ENCODE data around the gene KLHL11.
"Not testable (repeated sequence)": the region's sequence is repeated elsewhere in the genome, so short reads cannot be mapped to it uniquely, and the experiment has no call there.

Gene KLHL11

DNA sequence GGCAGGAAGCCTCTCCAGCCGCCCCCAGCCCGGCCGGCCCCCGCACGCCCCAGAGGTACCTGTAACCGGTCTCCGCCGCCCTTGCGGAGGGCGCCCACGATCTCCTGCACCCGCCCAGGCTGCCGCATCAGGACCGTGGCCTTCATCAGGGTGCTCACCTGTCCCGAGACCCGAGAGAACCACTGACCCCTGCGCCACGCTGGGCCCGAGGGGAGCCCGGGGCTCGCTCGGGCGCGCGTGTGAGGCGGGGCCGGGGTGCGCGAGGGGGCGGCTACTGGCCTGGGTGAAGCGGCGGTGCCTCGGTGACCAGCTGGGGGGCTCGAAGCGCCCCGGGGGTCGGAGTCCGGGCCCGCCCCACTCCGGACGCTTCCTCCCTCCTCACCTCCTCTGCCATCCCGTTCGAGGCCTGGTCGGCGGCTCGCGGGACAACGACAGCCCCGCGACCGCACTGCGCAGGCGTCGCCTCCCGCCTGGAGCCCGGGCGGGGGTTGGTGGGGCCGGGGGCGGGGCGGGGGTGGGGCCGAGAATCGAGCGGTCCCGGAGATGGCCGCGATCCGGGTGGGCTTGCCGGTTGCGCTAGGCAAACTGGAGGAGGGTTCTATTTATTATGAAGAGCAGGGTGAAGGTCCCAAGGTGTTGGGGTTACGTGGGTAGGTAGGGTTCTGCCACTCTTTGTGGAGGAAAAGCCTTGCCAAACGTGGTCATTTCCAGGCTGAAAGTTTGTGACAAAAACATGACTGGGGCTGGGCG is 29.2 kb downstream of the KLHL11 start, which contains the start of gene NT5C3B:
Gene NT5C3B, minus strand, starts transcription at position 433 of the 750 bp plus-strand sequence. Its CDS starts 39 bp downstream, at position 394.
- peak; percentile 44 for DNase-seq

- no peak for DNase-seq
Observed at GRCh38 chr17:41835214-41835799, 29.9 kb downstream of the KLHL11 start.

GRCh38 chr17:41829961-41830360 is 35.3 kb downstream of the KLHL11 start:
- not testable (repeated sequence) for DNase-seq

- no peak for DNase-seq
Observed at GRCh38 chr17:41825175-41825845, 39.9 kb downstream of the KLHL11 start.

- no peak for DNase-seq
Observed at GRCh38 chr17:41824086-41824485, 41.1 kb downstream of the KLHL11 start.

DNA sequence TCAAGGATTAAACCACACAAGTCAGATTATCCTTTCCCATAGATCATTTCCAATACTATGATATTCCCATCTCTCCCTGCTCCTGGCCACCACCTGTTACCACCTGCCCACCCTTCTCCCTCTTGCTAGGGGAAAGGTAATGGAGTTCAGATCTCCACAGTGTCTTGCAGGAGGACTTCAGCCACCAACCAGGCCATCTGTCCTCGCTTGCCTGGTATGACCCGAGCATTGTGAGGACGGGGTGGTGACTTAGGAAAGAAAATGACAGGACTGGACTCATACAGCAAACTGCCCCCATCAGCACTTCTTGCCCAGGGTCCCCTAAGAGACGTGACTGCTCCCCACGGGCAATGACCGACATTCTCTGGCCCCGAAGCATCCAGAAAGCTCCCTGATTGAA is 41.6 kb downstream of the KLHL11 start:
- DNase-seq: no peak

- DNase-seq: no peak
Observed at GRCh38 chr17:41823141-41823524, 42.1 kb downstream of the KLHL11 start.

DNA sequence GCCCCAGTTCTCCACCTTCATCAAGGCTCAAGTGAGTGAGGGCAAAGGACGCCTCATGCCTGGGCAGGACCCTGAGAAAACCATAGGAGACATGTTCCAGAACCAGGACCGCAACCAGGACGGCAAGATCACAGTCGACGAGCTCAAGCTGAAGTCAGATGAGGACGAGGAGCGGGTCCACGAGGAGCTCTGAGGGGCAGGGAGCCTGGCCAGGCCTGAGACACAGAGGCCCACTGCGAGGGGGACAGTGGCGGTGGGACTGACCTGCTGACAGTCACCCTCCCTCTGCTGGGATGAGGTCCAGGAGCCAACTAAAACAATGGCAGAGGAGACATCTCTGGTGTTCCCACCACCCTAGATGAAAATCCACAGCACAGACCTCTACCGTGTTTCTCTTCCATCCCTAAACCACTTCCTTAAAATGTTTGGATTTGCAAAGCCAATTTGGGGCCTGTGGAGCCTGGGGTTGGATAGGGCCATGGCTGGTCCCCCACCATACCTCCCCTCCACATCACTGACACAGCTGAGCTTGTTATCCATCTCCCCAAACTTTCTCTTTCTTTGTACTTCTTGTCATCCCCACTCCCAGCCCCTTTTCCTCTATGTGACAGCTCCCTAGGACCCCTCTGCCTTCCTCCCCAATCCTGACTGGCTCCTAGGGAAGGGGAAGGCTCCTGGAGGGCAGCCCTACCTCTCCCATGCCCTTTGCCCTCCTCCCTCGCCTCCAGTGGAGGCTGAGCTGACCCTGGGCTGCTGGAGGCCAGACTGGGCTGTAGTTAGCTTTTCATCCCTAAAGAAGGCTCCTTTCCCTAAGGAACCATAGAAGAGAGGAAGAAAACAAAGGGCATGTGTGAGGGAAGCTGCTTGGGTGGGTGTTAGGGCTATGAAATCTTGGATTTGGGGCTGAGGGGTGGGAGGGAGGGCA is 42.7 kb downstream of the KLHL11 start:
- DNase-seq: no peak

DNA sequence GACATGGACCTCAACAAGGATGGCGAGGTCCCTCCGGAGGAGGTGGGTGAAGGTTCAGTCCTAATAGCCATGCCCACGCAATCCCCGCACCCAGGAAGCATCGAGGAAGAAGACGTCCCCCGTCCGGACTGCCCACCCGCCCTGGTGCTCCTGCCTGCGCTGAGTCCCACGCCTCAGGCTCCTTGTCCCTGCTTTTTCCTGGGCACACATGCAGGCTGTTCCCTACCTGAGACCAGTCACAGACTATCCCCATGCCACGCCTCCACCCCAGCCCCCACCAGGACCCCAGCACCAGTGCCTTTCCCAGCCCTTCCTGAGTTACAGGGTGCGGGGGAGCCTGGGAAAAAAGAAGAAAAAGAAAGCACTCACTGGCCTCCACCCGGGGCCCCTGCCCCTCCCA is 43.4 kb downstream of the KLHL11 start:
- DNase-seq: no peak

GRCh38 chr17:41818024-41818423 is 47.2 kb downstream of the KLHL11 start:
- DNase-seq: no peak

DNA sequence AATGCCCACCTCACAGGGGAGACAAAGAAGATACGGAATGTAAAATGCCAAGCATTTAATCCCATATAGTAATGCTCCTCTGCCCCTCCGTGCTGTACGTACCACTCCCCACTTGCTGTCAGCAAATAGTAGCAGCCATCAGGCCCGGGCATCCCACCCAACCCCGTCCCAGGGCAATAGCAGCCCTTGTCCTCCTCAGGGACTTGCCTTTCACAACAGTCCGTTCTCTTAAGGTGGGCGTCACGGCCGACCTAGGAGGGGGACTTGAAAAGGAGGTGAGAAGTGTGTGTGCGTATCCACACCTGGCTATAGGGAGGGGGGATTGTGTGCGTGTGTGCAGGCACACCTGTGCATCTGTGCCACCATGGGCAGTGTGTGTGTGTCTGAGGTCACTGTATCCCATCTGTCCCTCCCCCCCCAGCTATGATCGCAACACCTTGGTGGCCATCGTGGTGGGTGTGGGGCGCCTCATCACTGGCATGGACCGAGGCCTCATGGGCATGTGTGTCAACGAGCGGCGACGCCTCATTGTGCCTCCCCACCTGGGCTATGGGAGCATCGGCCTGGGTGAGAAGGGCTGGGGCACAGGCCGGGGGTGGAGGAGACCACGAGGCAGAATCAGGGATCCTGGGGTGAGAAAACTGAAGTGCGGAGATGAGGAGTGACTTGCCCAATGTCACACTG is 48.4 kb downstream of the KLHL11 start:
- DNase-seq: no peak

GRCh38 chr17:41814195-41814594 is 51.0 kb downstream of the KLHL11 start:
- no peak for DNase-seq

GRCh38 chr17:41813699-41814124 is 51.5 kb downstream of the KLHL11 start:
- DNase-seq: no peak

GRCh38 chr17:41813152-41813680 is 52.0 kb downstream of the KLHL11 start:
- DNase-seq: no peak

- no peak for DNase-seq
Observed at GRCh38 chr17:41812381-41813151, 52.7 kb downstream of the KLHL11 start, which contains the start of gene FKBP10. Gene FKBP10, plus strand, starts transcription at chr17:41813004. Its CDS starts 31 bp downstream, at chr17:41813035.

DNA sequence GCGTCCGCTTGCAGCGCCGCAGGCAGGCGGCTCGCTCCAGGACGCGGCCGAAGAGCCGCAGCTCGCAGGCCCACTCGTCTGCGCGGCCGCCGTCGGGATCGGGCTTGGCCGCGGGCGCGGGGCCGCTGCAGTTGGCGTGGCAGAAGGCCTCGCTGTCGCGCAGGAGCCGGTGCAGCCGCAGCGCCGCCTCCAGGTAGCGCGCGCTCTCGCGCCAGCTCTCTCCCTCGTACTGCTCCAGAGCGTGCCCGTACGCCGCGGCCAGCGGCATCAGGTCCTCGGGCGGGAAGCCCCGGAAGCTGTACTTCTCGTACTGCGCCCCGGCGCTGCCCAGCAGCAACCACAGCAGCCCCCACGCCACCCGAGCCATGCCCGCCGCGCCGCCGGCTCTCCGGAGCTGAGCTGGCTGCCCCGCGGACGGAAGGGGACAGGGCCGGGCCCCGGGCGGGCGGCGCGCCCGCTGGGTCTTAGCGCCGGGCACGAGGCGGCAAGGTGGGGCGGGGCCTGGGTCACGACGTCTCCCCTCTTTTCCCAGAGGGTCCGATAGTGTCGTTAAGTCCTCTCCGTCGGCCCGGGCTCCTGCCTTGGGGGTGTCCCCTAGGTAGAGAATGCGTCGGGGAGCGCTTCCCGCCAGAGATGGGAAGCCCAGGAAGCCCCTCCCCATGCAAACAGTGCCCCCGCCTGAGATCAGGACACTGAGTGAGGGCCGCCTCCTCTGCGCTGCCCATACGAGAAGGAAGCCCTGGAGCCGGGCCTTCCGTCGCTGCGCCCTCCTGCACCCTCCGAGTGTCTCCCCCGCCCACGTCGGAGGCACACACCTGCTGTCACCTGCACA is 53.5 kb downstream of the KLHL11 start, which contains the start of gene P3H4:
Gene P3H4, minus strand, starts transcription at position 401 of the 832 bp plus-strand sequence. Its CDS starts 34 bp downstream, at position 367.
- peak; percentile 60 for DNase-seq

DNA sequence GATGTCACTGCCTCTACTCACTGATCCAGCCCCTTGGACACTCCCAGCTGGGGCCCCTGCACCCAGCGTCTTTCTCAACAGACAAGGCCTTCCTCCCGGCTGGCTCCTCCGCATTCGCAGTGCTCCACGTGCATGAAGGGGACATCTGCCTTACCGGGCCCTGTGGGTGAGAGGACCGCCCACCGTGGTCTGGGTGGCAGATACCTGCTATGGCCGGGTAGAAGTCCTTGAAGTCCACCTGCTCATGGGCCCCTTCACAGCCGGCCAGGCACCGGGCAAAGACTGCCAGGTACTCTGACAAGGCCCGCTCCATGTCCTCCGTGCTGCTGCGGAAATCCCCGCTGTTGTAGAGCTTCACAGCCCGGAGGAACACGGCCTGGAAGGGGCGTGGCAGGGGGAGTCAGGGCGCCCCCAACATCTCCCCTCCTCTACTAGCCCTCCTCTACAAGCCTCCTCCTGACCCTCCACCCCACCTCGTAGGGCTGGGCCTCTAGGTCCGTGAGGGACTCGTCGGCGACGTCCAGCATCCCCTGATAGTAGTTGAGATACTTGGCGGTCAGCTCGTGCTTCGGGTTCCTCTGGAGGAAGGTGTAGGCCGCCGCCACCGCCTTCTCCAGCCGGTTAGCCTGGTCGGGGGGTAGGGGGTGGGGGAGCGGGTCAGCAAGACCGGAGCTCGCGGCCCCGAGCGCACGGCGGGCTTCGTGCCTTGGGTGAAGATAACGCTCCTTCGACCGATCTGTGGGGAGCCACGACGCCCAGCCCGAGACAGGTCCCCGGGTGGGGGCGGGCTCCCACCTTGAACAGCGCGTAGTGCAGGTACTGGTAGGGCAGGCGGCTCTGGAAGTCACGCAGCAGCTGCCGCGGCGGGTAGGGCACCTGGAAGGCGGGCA is 54.3 kb downstream of the KLHL11 start:
- DNase-seq: no peak

- no peak for DNase-seq
Observed at GRCh38 chr17:41806685-41807445, 58.4 kb downstream of the KLHL11 start.

Data from NCI-H1694 treated with DMSO at 0.1 percent for 48 hours (cell line).